K562 (cell line): ENCODE results near the gene TIMM17B. TPM values are rescaled to one million over a fixed set of nuclear protein-coding genes. Genes with fewer than 3 reads are reported as not detected.
A peak's percentile ranks its signal among the peaks of the same experiment; 100 is the strongest.
"Not testable (repeated sequence)": the region's sequence is repeated elsewhere in the genome, so short reads cannot be mapped to it uniquely, and the experiment has no call there.

Source experiments
- ATAC-seq: fragments of 200-7000 bp; cut with Tn5 transposase; 3 replicates; pipeline ENCODE4 v1.9.1; 2020; ENCODE audit warnings: moderate library complexity
- BruUV-seq: library from RNA; stranded (reverse); fragments of 400-500 nt; replicated peaks from 2 replicates; lab custom pipeline; 2021; lab: Mats Ljungman, UMichigan
- CTCF ChIA-PET: fragments of 300-600 bp; formaldehyde crosslinking; extraction: SDS; loops from one replicate; lab custom pipeline; 2021; ENCODE audit warnings: low intra/inter-chr PET ratio; lab: Yijun Ruan, JAX
- POLR2A ChIA-PET: fragments of 300-600, 350-650 bp; sonication (Branson Sonifier 250); formaldehyde crosslinking; extraction: SDS; loops from one replicate; lab custom pipeline; 2021; ENCODE audit warnings: antibody characterized with exemption, inconsistent platforms; lab: Yijun Ruan, JAX
- DNase-seq, 4 experiments: peaks; one replicate each; pipeline versions ENCODE4 v3.0.0 to v3.0.0-alpha.2; 2011 to 2018; ENCODE audit warnings: low spot score in 3 of 4, mixed read lengths in 3 of 4; ENCODE audit errors: extremely low read depth in 1 of 4
- FAIRE-seq: peaks from 2 replicates; lab custom pipeline; 2011; peaks lifted over from hg19 to GRCh38; lab: Jason Lieb, UNC
- H2AFZ ChIP-seq: 2 replicates; pipeline ENCODE4 v1.6.0; 2011; ENCODE audit warnings: low read depth, low read length, control low read depth, inconsistent platforms
- H3K27ac ChIP-seq: fragments of 200-600 bp; 3 replicates; pipeline ENCODE4 v1.8.0; 2011; ENCODE audit warnings: low read depth, mild to moderate bottlenecking, control low read depth, inconsistent platforms, low read length, moderate library complexity, mixed read lengths; ENCODE audit errors: extremely low read depth
- H3K27me3 ChIP-seq, 2 experiments: fragments of 300-600 bp in 1 of 2; 2 replicates in 1 of 2; 3 replicates in 1 of 2; pipeline versions ENCODE4 v1.6.0 to v1.8.0; 2011; ENCODE audit warnings: inconsistent platforms in 2 of 2, low read length in 2 of 2, mild to moderate bottlenecking in 1 of 2, mixed read lengths in 1 of 2, moderate library complexity in 1 of 2; ENCODE audit not compliant: control insufficient read depth in 2 of 2, insufficient read depth in 2 of 2
- H3K36me3 ChIP-seq: fragments of 300-600 bp; 3 replicates; pipeline ENCODE4 v1.8.0; 2011; ENCODE audit warnings: mild to moderate bottlenecking, low read length, inconsistent platforms; ENCODE audit not compliant: control insufficient read depth, insufficient read depth
- H3K4me1 ChIP-seq, 2 experiments: fragments of 200-600 bp in 1 of 2; replicated peaks in 1 of 2; 2 replicates in 1 of 2; 3 replicates in 1 of 2; pipeline versions ENCODE4 v1.5.1 to v1.8.0; 2011; ENCODE audit warnings: inconsistent platforms in 2 of 2, low read length in 2 of 2, mild to moderate bottlenecking in 1 of 2, mixed read lengths in 1 of 2, moderate library complexity in 1 of 2; ENCODE audit not compliant: control insufficient read depth in 2 of 2, insufficient read depth in 2 of 2
- H3K4me2 ChIP-seq: 2 replicates; pipeline ENCODE4 v1.6.1; 2011; ENCODE audit warnings: low read length, control low read depth, inconsistent platforms, mixed read lengths; ENCODE audit not compliant: insufficient read depth
- H3K4me3 ChIP-seq: fragments of 200-600 bp; sonication (generic), shearing (Covaris generic); 2 replicates; pipeline ENCODE4 v1.5.1; 2016; ENCODE audit warnings: control low read depth, inconsistent platforms
- H3K79me2 ChIP-seq: fragments of 200-600 bp; 3 replicates; pipeline ENCODE4 v1.8.0; 2011; ENCODE audit warnings: low read length, inconsistent platforms; ENCODE audit not compliant: control insufficient read depth, insufficient read depth
- H3K9ac ChIP-seq, 2 experiments: 2 replicates each; pipeline versions ENCODE4 v1.6.0 to v1.6.1; 2011; ENCODE audit warnings: low read depth in 2 of 2, low read length in 2 of 2, control low read depth in 1 of 2, inconsistent platforms in 1 of 2, mild to moderate bottlenecking in 1 of 2, mixed read lengths in 1 of 2; ENCODE audit not compliant: insufficient read depth in 1 of 2
- H3K9me1 ChIP-seq: one replicate; pipeline ENCODE4 v1.6.0; 2011; ENCODE audit warnings: inconsistent platforms, mild to moderate bottlenecking, low read length, moderate library complexity; ENCODE audit not compliant: control insufficient read depth, insufficient read depth
- H3K9me3 ChIP-seq: replicated peaks from 2 replicates; pipeline ENCODE4 v1.5.1; 2011; ENCODE audit warnings: low read depth, low read length, inconsistent platforms; ENCODE audit not compliant: control insufficient read depth, insufficient read depth
- H4K20me1 ChIP-seq: replicated peaks from 2 replicates; pipeline ENCODE4 v1.6.1; 2011; ENCODE audit warnings: low read length, inconsistent platforms, mixed read lengths; ENCODE audit not compliant: control insufficient read depth, insufficient read depth
- MEIS2 ChIP-seq: fragments of 450-650 bp; IDR thresholded peaks from 2 replicates; pipeline ENCODE4 v1.6.1; 2014; ENCODE audit warnings: mild to moderate bottlenecking; ENCODE audit not compliant: partially characterized antibody
- PKNOX1 ChIP-seq: fragments of 450-650 bp; IDR thresholded peaks from 2 replicates; pipeline ENCODE4 v1.6.1; 2016
- WGBS: fragments of 100-300 bp; shearing (Covaris generic); methylation state at CpG from one replicate; pipeline ENCODE4 v1.1.6; 2016; ENCODE audit warnings: low coverage, mixed read lengths; ENCODE audit not compliant: insufficient coverage; ENCODE audit errors: missing lambda C conversion rate; 5-methylcytosine and 5-hydroxymethylcytosine counted together
- in situ Hi-C: fragments of 300-500 bp; cut with MboI; formaldehyde crosslinking; loops from 4 replicates; pipeline ENCODE4 v1.15.0; 2018; ENCODE audit warnings: inconsistent platforms, mixed read lengths
- intact Hi-C: fragments of 100-400 bp; cut with micrococcal nuclease; formaldehyde crosslinking; loops from 2 replicates; pipeline ENCODE4 v1.14.2; 2022
- polyA plus RNA-seq, 8 experiments: library from polyadenylated mRNA; depleted of rRNA in 4 of 8; stranded (reverse) in 5 of 8; unstranded in 3 of 8; fragments of >200 nt; fragmentation: Nextera tagmentation in 2 of 8; fragmentation: Illumina TruSeq in 1 of 8; extraction: Ambion mirVana in 2 of 8; extraction: Trizol in 1 of 8; gene quantifications; 2 replicates each; pipeline versions ENCODE4 v1.2.1 to v1.2.3, GENCODE V29; 2011 to 2014; ENCODE audit warnings: inconsistent platforms in 1 of 8, missing spikeins in 1 of 8
- total RNA-seq, 7 experiments: library from RNA; depleted of rRNA in 6 of 7; stranded (reverse); fragments of >200 nt in 6 of 7; fragmentation: Illumina TruSeq in 2 of 7; extraction: Trizol in 2 of 7; gene quantifications; 2 replicates each; pipeline versions ENCODE4 v1.2.1 to v1.2.3, GENCODE V29; 2011 to 2021; ENCODE audit warnings: low replicate concordance in 1 of 7
- TF ChIP-seq, protein P1 (sequence below), 2 experiments: IDR thresholded peaks in 1 of 2; conservative IDR thresholded peaks in 1 of 2; 2 replicates each; pipeline ENCODE4 v1.6.1; 2016; ENCODE audit warnings: low read depth in 2 of 2, mild to moderate bottlenecking in 1 of 2, missing compliant biosample characterization in 1 of 2, missing genetic modification characterization in 1 of 2, moderate library complexity in 1 of 2

TIMM17B gene
- total and polyA plus RNA-seq, 9 of the 15 experiments (the other 6 are each of a cell fraction or from before 2014, with no cell fraction given), result 9.9 to 184 (median 115) TPM

GRCh38 chrX:48872017-48872416 lies 25.6 kb downstream of the TIMM17B start:
- H3K4me3 ChIP-seq, H3K9me1 ChIP-seq, H3K27ac ChIP-seq, ATAC-seq, H3K27me3 ChIP-seq, CTCF ChIA-PET, FAIRE-seq, BruUV-seq, intact Hi-C loops, H2AFZ ChIP-seq, H4K20me1 ChIP-seq, H3K9me3 ChIP-seq, POLR2A ChIA-PET, H3K4me2 ChIP-seq, in situ Hi-C loops, H3K4me1 ChIP-seq, DNase-seq, H3K36me3 ChIP-seq, H3K9ac ChIP-seq, H3K79me2 ChIP-seq: not testable (repeated sequence)
- 0% methylated on average over 1 of the region's 2 CpGs for WGBS
- TF ChIP-seq, protein P1, sequence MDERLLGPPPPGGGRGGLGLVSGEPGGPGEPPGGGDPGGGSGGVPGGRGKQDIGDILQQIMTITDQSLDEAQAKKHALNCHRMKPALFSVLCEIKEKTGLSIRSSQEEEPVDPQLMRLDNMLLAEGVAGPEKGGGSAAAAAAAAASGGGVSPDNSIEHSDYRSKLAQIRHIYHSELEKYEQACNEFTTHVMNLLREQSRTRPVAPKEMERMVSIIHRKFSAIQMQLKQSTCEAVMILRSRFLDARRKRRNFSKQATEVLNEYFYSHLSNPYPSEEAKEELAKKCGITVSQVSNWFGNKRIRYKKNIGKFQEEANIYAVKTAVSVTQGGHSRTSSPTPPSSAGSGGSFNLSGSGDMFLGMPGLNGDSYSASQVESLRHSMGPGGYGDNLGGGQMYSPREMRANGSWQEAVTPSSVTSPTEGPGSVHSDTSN (CRISPR knock-in tag; IDR thresholded peaks at IDR 0.05; ENCODE audit: low read depth), result not testable (repeated sequence)
- TF ChIP-seq, protein P1 (tag; conservative IDR thresholded peaks at IDR 0.05; ENCODE audit: low read depth), result peak; percentile 60; the same call in 1 of the 2 replicates
- peak; percentile 79 for TF ChIP-seq MEIS2
- TF ChIP-seq PKNOX1, result peak; percentile 54; the same call in 1 of the 2 replicates
